DND-41 (cell line): Measurements from ENCODE around the gene RGL3.

Source experiments
- EZH2 ChIP-seq: IDR thresholded peaks from 3 replicates; pipeline ENCODE4 v1.6.1; 2012; ENCODE audit warnings: borderline replicate concordance, low read depth, mild to moderate bottlenecking, moderate library complexity, low read length, inconsistent platforms; ENCODE audit not compliant: severe bottlenecking
- TF ChIP-seq, protein P1 (sequence below): IDR thresholded peaks from 2 replicates; pipeline ENCODE4 v1.5.1; 2012; ENCODE audit warnings: borderline replicate concordance, low read length, moderate library complexity, mild to moderate bottlenecking; ENCODE audit not compliant: poor library complexity, severe bottlenecking; ENCODE audit errors: extremely low read depth

DNA sequence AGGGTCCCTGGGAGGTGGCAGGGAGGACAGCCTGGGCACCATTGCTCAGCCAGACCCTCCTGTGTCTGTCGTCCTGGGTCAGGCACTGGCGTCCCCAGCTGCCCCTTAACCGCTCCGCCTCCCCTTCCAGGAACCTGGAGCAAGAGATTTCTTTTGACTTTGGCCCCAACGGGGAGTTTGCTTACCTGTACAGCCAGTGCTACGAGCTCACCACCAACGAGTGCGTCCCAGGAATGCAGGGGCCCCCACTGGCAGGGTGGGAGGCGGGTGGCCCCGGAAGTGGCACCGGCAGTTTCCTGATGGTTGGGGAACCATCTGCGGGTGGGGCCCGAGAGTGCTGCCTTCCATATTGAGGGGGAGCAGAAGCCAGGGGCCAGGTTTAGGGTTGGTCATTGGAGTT is 29.3 kb upstream of the RGL3 start:
- TF ChIP-seq, protein P1, sequence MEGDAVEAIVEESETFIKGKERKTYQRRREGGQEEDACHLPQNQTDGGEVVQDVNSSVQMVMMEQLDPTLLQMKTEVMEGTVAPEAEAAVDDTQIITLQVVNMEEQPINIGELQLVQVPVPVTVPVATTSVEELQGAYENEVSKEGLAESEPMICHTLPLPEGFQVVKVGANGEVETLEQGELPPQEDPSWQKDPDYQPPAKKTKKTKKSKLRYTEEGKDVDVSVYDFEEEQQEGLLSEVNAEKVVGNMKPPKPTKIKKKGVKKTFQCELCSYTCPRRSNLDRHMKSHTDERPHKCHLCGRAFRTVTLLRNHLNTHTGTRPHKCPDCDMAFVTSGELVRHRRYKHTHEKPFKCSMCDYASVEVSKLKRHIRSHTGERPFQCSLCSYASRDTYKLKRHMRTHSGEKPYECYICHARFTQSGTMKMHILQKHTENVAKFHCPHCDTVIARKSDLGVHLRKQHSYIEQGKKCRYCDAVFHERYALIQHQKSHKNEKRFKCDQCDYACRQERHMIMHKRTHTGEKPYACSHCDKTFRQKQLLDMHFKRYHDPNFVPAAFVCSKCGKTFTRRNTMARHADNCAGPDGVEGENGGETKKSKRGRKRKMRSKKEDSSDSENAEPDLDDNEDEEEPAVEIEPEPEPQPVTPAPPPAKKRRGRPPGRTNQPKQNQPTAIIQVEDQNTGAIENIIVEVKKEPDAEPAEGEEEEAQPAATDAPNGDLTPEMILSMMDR: no peak
- TF ChIP-seq EZH2: no peak
